ENCODE measurements around the gene DHRSX. TPM values are rescaled to one million over a fixed set of nuclear protein-coding genes. Genes with fewer than 3 reads are reported as not detected.
"Not testable (repeated sequence)": the region's sequence is repeated elsewhere in the genome, so short reads cannot be mapped to it uniquely, and the experiment has no call there.

The DHRSX gene
- total and polyA plus RNA-seq, 2 donors (not counting 1 experiment from before 2014, with no cell fraction given), result 18.8 to 39.0 TPM

GRCh38 chrX:2313864-2314640, 186.7 kb downstream of the DHRSX start:
- ChIA-PET POLR2A (no interaction called here), CTCF (no interaction called here)
- H3K4me2 ChIP-seq (replicated peaks; ENCODE audit: low read depth, low read length, poor library complexity, severe bottlenecking), result no peak overlapping the region
- Mint-ChIP-seq H3K4me3 (no peak overlapping the region), H3K27me3 (no peaks in the 10 kb centered on the region), H3K4me1 (peaks cover 12% of the 10 kb centered on the region), H3K27ac (no peak overlapping the region), H3K9me3 (ENCODE audit: insufficient read depth) (no peaks in the 10 kb centered on the region)
- H2AFZ ChIP-seq (ENCODE audit: insufficient read depth, low read depth, low read length, poor library complexity, severe bottlenecking), result no peak overlapping the region
- ATAC-seq (ENCODE audit: low read depth) (no peak), DNase-seq (no peak)
- H3K4me3 ChIP-seq (ENCODE audit: control extremely low read depth in 1 of 5, extremely low read depth in 1 of 5, insufficient read depth in 1 of 5, low read depth in 2 of 5, low read length in 4 of 5), result no peak overlapping the region
- no peaks in the 10 kb centered on the region for H4K20me1 ChIP-seq (ENCODE audit: control insufficient read depth, insufficient read depth, low read length, poor library complexity, severe bottlenecking)
- no peaks in the 10 kb centered on the region for H3K79me2 ChIP-seq (ENCODE audit: control insufficient read depth, insufficient read depth, low read length)
- H3K4me1 ChIP-seq (ENCODE audit: control insufficient read depth in 2 of 2, insufficient read depth in 2 of 2, low read length in 2 of 2), result peaks cover 0 to 12% of the 10 kb centered on the region in 2 donors
- H3K27me3 ChIP-seq (replicated peaks in 1 of 4; ENCODE audit: control extremely low read depth in 1 of 4, control insufficient read depth in 3 of 4, insufficient read depth in 4 of 4, low read length in 3 of 4), result no peaks in the 10 kb centered on the region
- H3K36me3 ChIP-seq (replicated peaks in 1 of 2; ENCODE audit: control extremely low read depth in 1 of 2, control insufficient read depth in 1 of 2, extremely low read depth in 1 of 2, insufficient read depth in 2 of 2, low read length in 1 of 2), result no peaks in the 10 kb centered on the region
- no peak for TF ChIP-seq EZH2 (IDR thresholded peaks at IDR 0.05; ENCODE audit: borderline replicate concordance, insufficient read depth, low read depth, low read length, poor library complexity, severe bottlenecking)
- TF ChIP-seq, protein P1, sequence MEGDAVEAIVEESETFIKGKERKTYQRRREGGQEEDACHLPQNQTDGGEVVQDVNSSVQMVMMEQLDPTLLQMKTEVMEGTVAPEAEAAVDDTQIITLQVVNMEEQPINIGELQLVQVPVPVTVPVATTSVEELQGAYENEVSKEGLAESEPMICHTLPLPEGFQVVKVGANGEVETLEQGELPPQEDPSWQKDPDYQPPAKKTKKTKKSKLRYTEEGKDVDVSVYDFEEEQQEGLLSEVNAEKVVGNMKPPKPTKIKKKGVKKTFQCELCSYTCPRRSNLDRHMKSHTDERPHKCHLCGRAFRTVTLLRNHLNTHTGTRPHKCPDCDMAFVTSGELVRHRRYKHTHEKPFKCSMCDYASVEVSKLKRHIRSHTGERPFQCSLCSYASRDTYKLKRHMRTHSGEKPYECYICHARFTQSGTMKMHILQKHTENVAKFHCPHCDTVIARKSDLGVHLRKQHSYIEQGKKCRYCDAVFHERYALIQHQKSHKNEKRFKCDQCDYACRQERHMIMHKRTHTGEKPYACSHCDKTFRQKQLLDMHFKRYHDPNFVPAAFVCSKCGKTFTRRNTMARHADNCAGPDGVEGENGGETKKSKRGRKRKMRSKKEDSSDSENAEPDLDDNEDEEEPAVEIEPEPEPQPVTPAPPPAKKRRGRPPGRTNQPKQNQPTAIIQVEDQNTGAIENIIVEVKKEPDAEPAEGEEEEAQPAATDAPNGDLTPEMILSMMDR (IDR thresholded peaks at IDR 0.05), result no peak
- intact Hi-C loops (cut with micrococcal nuclease), result no loop called here
- peaks cover 0 to 8% (median 0%) of the 10 kb centered on the region in 3 donors for H3K9me3 ChIP-seq (ENCODE audit: control extremely low read depth in 1 of 3, control insufficient read depth in 2 of 3, insufficient read depth in 1 of 3, low read length in 2 of 3)
- no peak overlapping the region for H3K9ac ChIP-seq (ENCODE audit: low read length)
- no peak overlapping the region for H3K27ac ChIP-seq (ENCODE audit: low read length in 2 of 2)
- 83% methylated on average over 1 of the region's 1 CpG for WGBS (ENCODE audit: insufficient coverage)

DNA sequence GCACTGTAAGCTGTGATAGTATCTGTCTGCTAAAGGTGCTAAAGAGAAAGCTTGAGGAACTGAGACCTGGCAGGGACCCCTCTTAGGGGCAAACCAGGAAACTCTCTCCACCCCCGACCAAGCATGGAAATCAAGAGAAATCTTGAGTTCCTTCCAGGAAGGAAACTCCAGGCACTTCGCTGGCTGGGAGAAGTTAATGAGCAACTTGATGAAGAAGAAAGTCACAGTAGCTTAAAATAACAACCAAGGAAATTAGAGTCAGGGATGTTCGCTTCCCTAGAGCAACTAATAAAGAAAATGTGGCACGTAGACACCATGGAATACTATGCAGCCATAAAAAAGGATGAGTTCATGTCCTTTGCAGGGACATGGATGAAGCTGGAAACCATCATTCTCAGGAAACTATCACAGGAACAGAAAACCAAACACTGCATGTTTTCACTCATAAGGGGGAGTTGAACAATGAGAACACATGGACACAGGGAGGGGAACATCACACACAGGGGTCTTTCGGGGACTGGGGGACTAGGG, 188.7 kb downstream of the DHRSX start:
- POLR2A ChIA-PET; H3K9ac ChIP-seq (ENCODE audit: low read length); ATAC-seq (ENCODE audit: low read depth); H2AFZ ChIP-seq (ENCODE audit: insufficient read depth, low read depth, low read length, poor library complexity, severe bottlenecking); DNase-seq; H3K27ac Mint-ChIP-seq; CTCF ChIA-PET; H4K20me1 ChIP-seq (ENCODE audit: control insufficient read depth, insufficient read depth, low read length, poor library complexity, severe bottlenecking); H3K4me3 ChIP-seq (ENCODE audit: control extremely low read depth in 1 of 5, extremely low read depth in 1 of 5, insufficient read depth in 1 of 5, low read depth in 2 of 5, low read length in 4 of 5); H3K36me3 ChIP-seq (replicated peaks in 1 of 2; ENCODE audit: control extremely low read depth in 1 of 2, control insufficient read depth in 1 of 2, extremely low read depth in 1 of 2, insufficient read depth in 2 of 2, low read length in 1 of 2); H3K4me2 ChIP-seq (replicated peaks; ENCODE audit: low read depth, low read length, poor library complexity, severe bottlenecking); H3K27me3 Mint-ChIP-seq; H3K27me3 ChIP-seq (replicated peaks in 1 of 4; ENCODE audit: control extremely low read depth in 1 of 4, control insufficient read depth in 3 of 4, insufficient read depth in 4 of 4, low read length in 3 of 4); H3K27ac ChIP-seq (ENCODE audit: low read length in 2 of 2); intact Hi-C loops (cut with micrococcal nuclease); H3K79me2 ChIP-seq (ENCODE audit: control insufficient read depth, insufficient read depth, low read length); H3K4me1 Mint-ChIP-seq; H3K9me3 ChIP-seq (ENCODE audit: control extremely low read depth in 1 of 3, control insufficient read depth in 2 of 3, insufficient read depth in 1 of 3, low read length in 2 of 3); H3K4me1 ChIP-seq (ENCODE audit: control insufficient read depth in 2 of 2, insufficient read depth in 2 of 2, low read length in 2 of 2); H3K9me3 Mint-ChIP-seq (ENCODE audit: insufficient read depth); H3K4me3 Mint-ChIP-seq: not testable (repeated sequence)
- WGBS (ENCODE audit: insufficient coverage), result no CpG with 5 or more reads among the region's 5 CpGs
